Colonic mucosa (tissue), 4 donors: ENCODE data around the gene COL9A3. TPM values are rescaled to one million over a fixed set of nuclear protein-coding genes. Genes with fewer than 3 reads are reported as not detected.

Experiments
- DNase-seq: peaks from one replicate; pipeline ENCODE4 v3.0.0-alpha.2; 2020
- H3K27ac ChIP-seq: fragments of 200-600 bp; one replicate; pipeline ENCODE4 v1.8.0; 2021
- H3K27me3 ChIP-seq: fragments of 200-600 bp; one replicate; pipeline ENCODE4 v1.8.0; 2021
- H3K36me3 ChIP-seq: fragments of 200-600 bp; one replicate; pipeline ENCODE4 v1.8.0; 2021
- H3K4me1 ChIP-seq: fragments of 200-600 bp; one replicate; pipeline ENCODE4 v1.8.0; 2021; ENCODE audit warnings: mild to moderate bottlenecking
- H3K4me3 ChIP-seq: fragments of 200-600 bp; one replicate; pipeline ENCODE4 v1.8.0; 2021
- H3K9ac ChIP-seq, 2 donors: one replicate each; pipeline ENCODE4 v1.7.0; 2013; ENCODE audit warnings: control low read depth in 2 of 2, low read depth in 2 of 2, low read length in 2 of 2
- H3K9me3 ChIP-seq: fragments of 200-600 bp; one replicate; pipeline ENCODE4 v1.8.0; 2021
- CTCF ChIP-seq: fragments of 200-600 bp; IDR thresholded peaks from one replicate; pipeline ENCODE4 v1.8.0; 2022; ENCODE audit warnings: antibody characterized with exemption, mild to moderate bottlenecking
- intact Hi-C: fragments of 100-400 bp; cut with DNase I; formaldehyde crosslinking; loops from one replicate; pipeline ENCODE4 v1.14.1; 2022
- total RNA-seq, 2 donors: library from RNA; stranded (reverse); fragmentation: NEBNext Ultra II Directional in 1 of 2; extraction: Animal tissue kit (Norgen Biotek cat#: 25700) in 1 of 2; gene quantifications; one replicate each; pipeline ENCODE4 v1.2.1, GENCODE V29; 2021
- donor health status: healthy.
- donor health status: DM: no; HTN: no; CAD: no.
- donor health status: DM: no; HTN: no; CAD: no.

The COL9A3 gene
- total RNA-seq, 2 donors from 2014 or later, result 2.7 to 3.6 TPM

GRCh38 chr20:62812181-62812906 is 4.5 kb upstream of the COL9A3 start:
- intact Hi-C loops, result no loop called here
- peaks cover 26% of the 10 kb centered on the region for H3K27me3 ChIP-seq
- no peak overlapping the region for H3K27ac ChIP-seq
- H3K36me3 ChIP-seq, result peaks cover 36% of the 10 kb centered on the region
- TF ChIP-seq CTCF, result no peak
- H3K9me3 ChIP-seq, result no peaks in the 10 kb centered on the region
- no peak for DNase-seq
- H3K4me3 ChIP-seq, result no peak overlapping the region
- peaks cover 9% of the 10 kb centered on the region for H3K4me1 ChIP-seq
- no peak overlapping the region for H3K9ac ChIP-seq

- Histone ChIP-seq H3K27ac (no peak overlapping the region), H3K4me1 (peaks cover 9% of the 10 kb centered on the region), H3K36me3 (peaks cover 36% of the 10 kb centered on the region), H3K9ac (no peak overlapping the region), H3K4me3 (no peak overlapping the region), H3K9me3 (no peaks in the 10 kb centered on the region), H3K27me3 (peaks cover 31% of the 10 kb centered on the region)
- intact Hi-C loops, result no loop called here
- TF ChIP-seq CTCF, result no peak
- DNase-seq, result no peak
Measured at GRCh38 chr20:62812907-62813200, 4.0 kb upstream of the COL9A3 start.

GRCh38 chr20:62813588-62813987 is 3.3 kb upstream of the COL9A3 start:
- Histone ChIP-seq H3K9ac (no peak overlapping the region), H3K9me3 (no peaks in the 10 kb centered on the region), H3K36me3 (peaks cover 34% of the 10 kb centered on the region), H3K27ac (no peak overlapping the region), H3K4me3 (no peak overlapping the region), H3K27me3 (peaks cover 38% of the 10 kb centered on the region), H3K4me1 (peaks cover 9% of the 10 kb centered on the region)
- no peak for DNase-seq
- intact Hi-C loops, result no loop called here
- no peak for TF ChIP-seq CTCF

- peaks cover 28% of the 10 kb centered on the region for H3K36me3 ChIP-seq
- H3K4me3 ChIP-seq, result no peak overlapping the region
- H3K9ac ChIP-seq, result no peak overlapping the region
- TF ChIP-seq CTCF, result no peak
- H3K9me3 ChIP-seq, result no peaks in the 10 kb centered on the region
- H3K27me3 ChIP-seq, result peaks cover 44% of the 10 kb centered on the region
- peaks cover 9% of the 10 kb centered on the region for H3K4me1 ChIP-seq
- DNase-seq, result no peak
- intact Hi-C loops, result no loop called here
- no peak overlapping the region for H3K27ac ChIP-seq
Measured at GRCh38 chr20:62814060-62814708, 2.7 kb upstream of the COL9A3 start.

GRCh38 chr20:62814709-62815065 is 2.2 kb upstream of the COL9A3 start:
- DNase-seq, result no peak
- peaks cover 26% of the 10 kb centered on the region for H3K36me3 ChIP-seq
- intact Hi-C loops, result no loop called here
- H3K9me3 ChIP-seq, result no peaks in the 10 kb centered on the region
- H3K27ac ChIP-seq, result no peak overlapping the region
- no peak overlapping the region for H3K9ac ChIP-seq
- H3K4me3 ChIP-seq, result no peak overlapping the region
- H3K27me3 ChIP-seq, result peaks cover 47% of the 10 kb centered on the region
- TF ChIP-seq CTCF, result no peak
- H3K4me1 ChIP-seq, result peaks cover 9% of the 10 kb centered on the region
